ENCODE data around the gene APH1A. TPM values are rescaled to one million over a fixed set of nuclear protein-coding genes. Genes with fewer than 3 reads are reported as not detected.
"Not testable (repeated sequence)": the region's sequence is repeated elsewhere in the genome, so short reads cannot be mapped to it uniquely, and the experiment has no call there.

The APH1A gene
- total RNA-seq, 1 donor from 2014 or later: 135 TPM

GRCh38 chr1:150234566-150235293 lies 34.1 kb downstream of the APH1A start:
- DNase-seq (peak; percentile 92), ATAC-seq (peak; percentile 73)
- H3K4me1 ChIP-seq: peaks cover 18% of the 10 kb centered on the region
- no peak for TF ChIP-seq CTCF (IDR thresholded peaks at IDR 0.05)
- no peaks in the 10 kb centered on the region for H3K27me3 ChIP-seq
- no peaks in the 10 kb centered on the region for H3K9me3 ChIP-seq
- intact Hi-C loops (cut with DNase I): no loop called here
- H3K36me3 ChIP-seq: peaks cover 9% of the 10 kb centered on the region
- peak overlapping the region; percentile 97 for H3K27ac ChIP-seq
- H3K4me3 ChIP-seq: peak overlapping the region; percentile 84

- Histone ChIP-seq H3K9me3 (no peaks in the 10 kb centered on the region), H3K36me3 (peaks cover 10% of the 10 kb centered on the region), H3K4me1 (peaks cover 18% of the 10 kb centered on the region), H3K27ac (peak overlapping the region; percentile 97), H3K27me3 (no peaks in the 10 kb centered on the region), H3K4me3 (peak overlapping the region; percentile 84)
- intact Hi-C loops (cut with DNase I): no loop called here
- ATAC-seq (no peak), DNase-seq (no peak)
- no peak for TF ChIP-seq CTCF (IDR thresholded peaks at IDR 0.05)
These were observed 34.6 kb downstream of the APH1A start for GRCh38 chr1:150234309-150234565.

GRCh38 chr1:150233359-150234308 lies 35.2 kb downstream of the APH1A start:
- peak; percentile 11 for ATAC-seq
- no peak for TF ChIP-seq CTCF (IDR thresholded peaks at IDR 0.05)
- DNase-seq: peak; percentile 72
- Histone ChIP-seq H3K4me1 (peaks cover 18% of the 10 kb centered on the region), H3K36me3 (peaks cover 16% of the 10 kb centered on the region), H3K27me3 (no peaks in the 10 kb centered on the region), H3K4me3 (peak overlapping the region; percentile 84), H3K9me3 (no peaks in the 10 kb centered on the region), H3K27ac (peak overlapping the region; percentile 97)
- intact Hi-C loops (cut with DNase I): no loop called here

- H3K27me3 ChIP-seq: not testable (repeated sequence)
- peak; percentile 53 for DNase-seq
- H3K4me3 ChIP-seq: peak overlapping the region; percentile 84
These were observed 35.9 kb downstream of the APH1A start for GRCh38 chr1:150232921-150233320.

GRCh38 chr1:150228246-150228645 lies 40.6 kb downstream of the APH1A start:
- intact Hi-C loops (cut with DNase I); ATAC-seq; H3K4me1 ChIP-seq; H3K27ac ChIP-seq; H3K27me3 ChIP-seq; H3K9me3 ChIP-seq; H3K4me3 ChIP-seq: not testable (repeated sequence)
- peaks cover 63% of the 10 kb centered on the region for H3K36me3 ChIP-seq
- peak; percentile 39 for DNase-seq

More at GRCh38 chr1:150232921-150233320, 35.9 kb downstream of the APH1A start:
- ATAC-seq; H3K9me3 ChIP-seq; intact Hi-C loops (cut with DNase I): not testable (repeated sequence)
- peaks cover 18% of the 10 kb centered on the region for H3K4me1 ChIP-seq
- peaks cover 24% of the 10 kb centered on the region for H3K36me3 ChIP-seq
- H3K27ac ChIP-seq: peak overlapping the region; percentile 97

GRCh38 chr1:150227228-150227627 lies 41.6 kb downstream of the APH1A start:
- Histone ChIP-seq H3K9me3 (no peaks in the 10 kb centered on the region), H3K4me3 (no peak overlapping the region), H3K4me1 (no peaks in the 10 kb centered on the region), H3K27ac (no peak overlapping the region), H3K36me3 (peaks cover 73% of the 10 kb centered on the region), H3K27me3 (no peaks in the 10 kb centered on the region)
- DNase-seq: no peak
- ATAC-seq: no peak
- intact Hi-C loops (cut with DNase I): no loop called here
- no peak for TF ChIP-seq CTCF (IDR thresholded peaks at IDR 0.05)

Data from upper lobe of right lung (tissue), 1 donor.